ENCODE results near the gene ASPDH. TPM values are rescaled to one million over a fixed set of nuclear protein-coding genes. Genes with fewer than 3 reads are reported as not detected.

The ASPDH gene
- total and polyA plus RNA-seq, 2 of the 13 experiments (the other 11 are each of a cell fraction or from before 2014, with no cell fraction given) = 2.2 to 3.3 TPM

DNA sequence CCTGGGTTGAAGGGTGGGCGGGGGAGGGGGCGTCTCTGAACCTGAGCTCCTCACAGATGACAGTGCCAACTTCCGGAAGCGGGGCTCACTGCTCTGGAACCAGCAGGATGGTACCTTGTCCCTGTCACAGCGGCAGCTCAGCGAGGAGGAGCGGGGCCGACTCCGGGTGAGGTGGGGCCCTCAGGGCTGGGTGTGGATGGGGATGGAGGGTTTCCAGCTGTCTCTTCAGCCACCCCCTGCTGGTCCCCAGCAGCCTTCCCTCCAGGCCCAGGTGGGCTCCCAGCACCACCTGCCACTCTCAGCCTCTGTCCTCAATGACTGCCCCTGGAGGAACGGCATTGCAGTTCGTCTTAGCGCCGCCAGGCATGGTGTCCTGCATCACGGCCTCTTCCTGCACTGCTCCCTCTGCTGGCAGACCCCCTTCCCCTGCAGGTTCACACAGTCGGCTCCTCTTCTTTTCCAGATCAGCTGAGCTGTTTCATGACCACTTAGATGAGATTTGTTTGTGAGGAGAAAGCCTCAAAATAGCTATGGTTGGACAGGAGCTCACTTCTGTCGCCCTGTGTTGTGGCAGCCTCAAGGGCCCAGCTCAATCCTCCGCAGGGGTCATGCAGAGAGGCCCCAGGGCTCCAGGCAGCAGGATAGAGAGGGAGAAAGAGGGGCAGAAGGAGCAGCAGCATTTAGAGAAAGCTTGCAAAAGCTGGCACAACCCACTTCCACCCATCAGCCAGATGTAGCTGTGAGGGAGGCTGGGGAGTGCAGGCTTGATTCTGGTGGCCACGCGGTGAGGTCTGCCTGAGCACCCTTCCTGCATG, 34.6 kb downstream of the ASPDH start (continued):
- TF ChIP-seq, protein P1, sequence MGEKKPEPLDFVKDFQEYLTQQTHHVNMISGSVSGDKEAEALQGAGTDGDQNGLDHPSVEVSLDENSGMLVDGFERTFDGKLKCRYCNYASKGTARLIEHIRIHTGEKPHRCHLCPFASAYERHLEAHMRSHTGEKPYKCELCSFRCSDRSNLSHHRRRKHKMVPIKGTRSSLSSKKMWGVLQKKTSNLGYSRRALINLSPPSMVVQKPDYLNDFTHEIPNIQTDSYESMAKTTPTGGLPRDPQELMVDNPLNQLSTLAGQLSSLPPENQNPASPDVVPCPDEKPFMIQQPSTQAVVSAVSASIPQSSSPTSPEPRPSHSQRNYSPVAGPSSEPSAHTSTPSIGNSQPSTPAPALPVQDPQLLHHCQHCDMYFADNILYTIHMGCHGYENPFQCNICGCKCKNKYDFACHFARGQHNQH (CRISPR knock-in tag; IDR thresholded peaks at IDR 0.05) = peak; percentile 42; the same call in 1 of the 2 replicates
- TF ChIP-seq RXRB (CRISPR knock-in tag; IDR thresholded peaks at IDR 0.05; ENCODE audit: borderline replicate concordance) = peak; percentile 31; the same call in 1 of the 2 replicates
- no peak for TF ChIP-seq ZFP36L2 (CRISPR knock-in tag; IDR thresholded peaks at IDR 0.05)
- TF ChIP-seq ZNF331 (CRISPR knock-in tag; IDR thresholded peaks at IDR 0.05) = 0 out of 2 replicates have a peak, but pooled peaks have one; percentile 16
- TF ChIP-seq SMAD3 (CRISPR knock-in tag; IDR thresholded peaks at IDR 0.05) = 0 out of 2 replicates have a peak, but pooled peaks have one; percentile 40
- peak; percentile 70; the same call in 1 of the 2 replicates for TF ChIP-seq ELF3 (CRISPR knock-in tag; IDR thresholded peaks at IDR 0.05)
- no peak for TF ChIP-seq ZNF468 (CRISPR knock-in tag; IDR thresholded peaks at IDR 0.05)
- TF ChIP-seq, protein P2, sequence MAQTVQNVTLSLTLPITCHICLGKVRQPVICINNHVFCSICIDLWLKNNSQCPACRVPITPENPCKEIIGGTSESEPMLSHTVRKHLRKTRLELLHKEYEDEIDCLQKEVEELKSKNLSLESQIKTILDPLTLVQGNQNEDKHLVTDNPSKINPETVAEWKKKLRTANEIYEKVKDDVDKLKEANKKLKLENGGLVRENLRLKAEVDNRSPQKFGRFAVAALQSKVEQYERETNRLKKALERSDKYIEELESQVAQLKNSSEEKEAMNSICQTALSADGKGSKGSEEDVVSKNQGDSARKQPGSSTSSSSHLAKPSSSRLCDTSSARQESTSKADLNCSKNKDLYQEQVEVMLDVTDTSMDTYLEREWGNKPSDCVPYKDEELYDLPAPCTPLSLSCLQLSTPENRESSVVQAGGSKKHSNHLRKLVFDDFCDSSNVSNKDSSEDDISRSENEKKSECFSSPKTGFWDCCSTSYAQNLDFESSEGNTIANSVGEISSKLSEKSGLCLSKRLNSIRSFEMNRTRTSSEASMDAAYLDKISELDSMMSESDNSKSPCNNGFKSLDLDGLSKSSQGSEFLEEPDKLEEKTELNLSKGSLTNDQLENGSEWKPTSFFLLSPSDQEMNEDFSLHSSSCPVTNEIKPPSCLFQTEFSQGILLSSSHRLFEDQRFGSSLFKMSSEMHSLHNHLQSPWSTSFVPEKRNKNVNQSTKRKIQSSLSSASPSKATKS (CRISPR knock-in tag; IDR thresholded peaks at IDR 0.05) = no peak
- peak; percentile 91 for TF ChIP-seq SMC3 (IDR thresholded peaks at IDR 0.05; ENCODE audit: low read length)
- 0 out of 2 replicates have a peak, but pooled peaks have one; percentile 58 for TF ChIP-seq KDM3A (CRISPR knock-in tag; IDR thresholded peaks at IDR 0.05; ENCODE audit: low read depth)
- TF ChIP-seq, protein P3, sequence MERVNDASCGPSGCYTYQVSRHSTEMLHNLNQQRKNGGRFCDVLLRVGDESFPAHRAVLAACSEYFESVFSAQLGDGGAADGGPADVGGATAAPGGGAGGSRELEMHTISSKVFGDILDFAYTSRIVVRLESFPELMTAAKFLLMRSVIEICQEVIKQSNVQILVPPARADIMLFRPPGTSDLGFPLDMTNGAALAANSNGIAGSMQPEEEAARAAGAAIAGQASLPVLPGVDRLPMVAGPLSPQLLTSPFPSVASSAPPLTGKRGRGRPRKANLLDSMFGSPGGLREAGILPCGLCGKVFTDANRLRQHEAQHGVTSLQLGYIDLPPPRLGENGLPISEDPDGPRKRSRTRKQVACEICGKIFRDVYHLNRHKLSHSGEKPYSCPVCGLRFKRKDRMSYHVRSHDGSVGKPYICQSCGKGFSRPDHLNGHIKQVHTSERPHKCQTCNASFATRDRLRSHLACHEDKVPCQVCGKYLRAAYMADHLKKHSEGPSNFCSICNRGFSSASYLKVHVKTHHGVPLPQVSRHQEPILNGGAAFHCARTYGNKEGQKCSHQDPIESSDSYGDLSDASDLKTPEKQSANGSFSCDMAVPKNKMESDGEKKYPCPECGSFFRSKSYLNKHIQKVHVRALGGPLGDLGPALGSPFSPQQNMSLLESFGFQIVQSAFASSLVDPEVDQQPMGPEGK (CRISPR knock-in tag; IDR thresholded peaks at IDR 0.05) = 0 out of 2 replicates have a peak, but pooled peaks have one; percentile 23
- TF ChIP-seq KDM2A (CRISPR knock-in tag; IDR thresholded peaks at IDR 0.05; ENCODE audit: borderline replicate concordance, low read depth) = peak; percentile 79
- TF ChIP-seq PHF8 (CRISPR knock-in tag; IDR thresholded peaks at IDR 0.05) = 0 out of 2 replicates have a peak, but pooled peaks have one; percentile 18
- TF ChIP-seq FOXO1 (CRISPR knock-in tag; IDR thresholded peaks at IDR 0.05) = 0 out of 2 replicates have a peak, but pooled peaks have one; percentile 20
- 0 out of 2 replicates have a peak, but pooled peaks have one; percentile 21 for TF ChIP-seq ZBTB7B (CRISPR knock-in tag; IDR thresholded peaks at IDR 0.05)
- peak; percentile 62; the same call in 1 of the 2 replicates for TF ChIP-seq SSRP1 (CRISPR knock-in tag; IDR thresholded peaks at IDR 0.05)
- TF ChIP-seq, protein P4, sequence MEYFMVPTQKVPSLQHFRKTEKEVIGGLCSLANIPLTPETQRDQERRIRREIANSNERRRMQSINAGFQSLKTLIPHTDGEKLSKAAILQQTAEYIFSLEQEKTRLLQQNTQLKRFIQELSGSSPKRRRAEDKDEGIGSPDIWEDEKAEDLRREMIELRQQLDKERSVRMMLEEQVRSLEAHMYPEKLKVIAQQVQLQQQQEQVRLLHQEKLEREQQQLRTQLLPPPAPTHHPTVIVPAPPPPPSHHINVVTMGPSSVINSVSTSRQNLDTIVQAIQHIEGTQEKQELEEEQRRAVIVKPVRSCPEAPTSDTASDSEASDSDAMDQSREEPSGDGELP (IDR thresholded peaks at IDR 0.05; ENCODE audit: borderline replicate concordance, low read depth) = peak; percentile 47; the same call in 1 of the 2 replicates
- TF ChIP-seq, protein P5, sequence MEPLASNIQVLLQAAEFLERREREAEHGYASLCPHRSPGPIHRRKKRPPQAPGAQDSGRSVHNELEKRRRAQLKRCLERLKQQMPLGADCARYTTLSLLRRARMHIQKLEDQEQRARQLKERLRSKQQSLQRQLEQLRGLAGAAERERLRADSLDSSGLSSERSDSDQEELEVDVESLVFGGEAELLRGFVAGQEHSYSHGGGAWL (CRISPR knock-in tag; IDR thresholded peaks at IDR 0.05) = 0 out of 2 replicates have a peak, but pooled peaks have one; percentile 25
- TF ChIP-seq MXI1 (IDR thresholded peaks at IDR 0.05; ENCODE audit: borderline replicate concordance, low read depth, low read length) = 0 out of 3 replicates have a peak, but pooled peaks have one; percentile 10
- TF ChIP-seq SOX13 (IDR thresholded peaks at IDR 0.05) = no peak
- TF ChIP-seq SOX13 (CRISPR knock-in tag; conservative IDR thresholded peaks at IDR 0.05 in 1 of 2, IDR thresholded peaks at IDR 0.05 in 1 of 2) = 0 out of 4 replicates have a peak, but pooled peaks of 1 of the 2 experiments have one; percentile 6
- TF ChIP-seq ELF1 (CRISPR knock-in tag; IDR thresholded peaks at IDR 0.05) = peak; percentile 29; the same call in 1 of the 2 replicates
